HepG2 (cell line): ENCODE data around the gene HOXA11. TPM values are rescaled to one million over a fixed set of nuclear protein-coding genes. Genes with fewer than 3 reads are reported as not detected.
A peak's percentile ranks its signal among the peaks of the same experiment; 100 is the strongest.

Source experiments
- ARID2 ChIP-seq: sonication (generic); formaldehyde crosslinking; IDR thresholded peaks from 2 replicates; pipeline ENCODE4 v1.8.1; 2022; ENCODE audit warnings: mild to moderate bottlenecking, missing genetic modification reagents, borderline replicate concordance
- ASH2L ChIP-seq: fragments of 300-600, 200-600 bp; sonication (generic); IDR thresholded peaks from 2 replicates; pipeline ENCODE4 v1.7.0; 2017; ENCODE audit warnings: low read depth, mild to moderate bottlenecking, moderate library complexity, mixed read lengths, low read length; ENCODE audit not compliant: insufficient read length
- ATF7-NPFF ChIP-seq: sonication (generic); formaldehyde crosslinking; IDR thresholded peaks from 2 replicates; pipeline ENCODE4 v1.8.1; 2023; ENCODE audit warnings: mild to moderate bottlenecking, low read depth, missing genetic modification reagents, moderate library complexity
- BRCA1 ChIP-seq: sonication (generic); formaldehyde crosslinking; IDR thresholded peaks from 2 replicates; pipeline ENCODE4 v1.4.0; 2020; ENCODE audit warnings: missing genetic modification reagents
- CAMTA2 ChIP-seq: sonication (generic); formaldehyde crosslinking; IDR thresholded peaks from 2 replicates; pipeline ENCODE4 v1.4.0; 2020; ENCODE audit warnings: mild to moderate bottlenecking, missing genetic modification reagents, borderline replicate concordance
- DPF2 ChIP-seq: sonication (generic); formaldehyde crosslinking; IDR thresholded peaks from 2 replicates; pipeline ENCODE4 v1.4.0; 2020; ENCODE audit warnings: mild to moderate bottlenecking, low read depth, missing genetic modification reagents, borderline replicate concordance
- FOXJ3 ChIP-seq: sonication (generic); formaldehyde crosslinking; IDR thresholded peaks from 2 replicates; pipeline ENCODE4 v1.4.0; 2020; ENCODE audit warnings: missing genetic modification reagents, mild to moderate bottlenecking, borderline replicate concordance
- MAFK ChIP-seq, 2 experiments: IDR thresholded peaks in 1 of 2; conservative IDR thresholded peaks in 1 of 2; 2 replicates each; pipeline ENCODE4 v1.6.1; 2011; ENCODE audit warnings: improper control_type of control experiment in 2 of 2, low read length in 2 of 2
- MIER2 ChIP-seq: IDR thresholded peaks from 2 replicates; pipeline ENCODE4 v1.6.1; 2016; ENCODE audit warnings: missing biosample characterization, missing genetic modification reagents
- NFYC ChIP-seq: IDR thresholded peaks from 2 replicates; pipeline ENCODE4 v1.6.1; 2016; ENCODE audit warnings: missing genetic modification reagents, missing compliant biosample characterization
- NR3C1 ChIP-seq: sonication (generic); formaldehyde crosslinking; IDR thresholded peaks from 2 replicates; pipeline ENCODE4 v1.4.0; 2020; ENCODE audit warnings: missing genetic modification reagents
- SRF ChIP-seq: IDR thresholded peaks from 2 replicates; pipeline ENCODE4 v1.6.1; 2011; ENCODE audit warnings: mild to moderate bottlenecking, low read depth, low read length, moderate library complexity
- ZBTB42 ChIP-seq: sonication (generic); formaldehyde crosslinking; IDR thresholded peaks from 2 replicates; pipeline ENCODE4 v1.5.0; 2020; ENCODE audit warnings: mild to moderate bottlenecking, missing genetic modification reagents
- ZNF124 ChIP-seq: sonication (generic); formaldehyde crosslinking; IDR thresholded peaks from 2 replicates; pipeline ENCODE4 v1.4.0; 2020; ENCODE audit warnings: missing genetic modification reagents
- ZNF160 ChIP-seq: sonication (generic); formaldehyde crosslinking; IDR thresholded peaks from 2 replicates; pipeline ENCODE4 v1.8.0; 2022; ENCODE audit warnings: mild to moderate bottlenecking, inconsistent platforms, missing genetic modification reagents
- ZNF180 ChIP-seq: sonication (generic); formaldehyde crosslinking; IDR thresholded peaks from 2 replicates; pipeline ENCODE4 v1.4.0; 2020; ENCODE audit warnings: low read depth, missing genetic modification reagents, borderline replicate concordance
- ZNF660 ChIP-seq: sonication (generic); formaldehyde crosslinking; IDR thresholded peaks from 2 replicates; pipeline ENCODE4 v1.5.1; 2020; ENCODE audit warnings: mild to moderate bottlenecking, low read depth, missing genetic modification reagents, borderline replicate concordance
- polyA plus RNA-seq, 8 experiments: library from polyadenylated mRNA; depleted of rRNA in 3 of 8; stranded (reverse) in 7 of 8; unstranded in 1 of 8; fragments of >200 nt; fragmentation: Illumina TruSeq in 4 of 8; extraction: Trizol in 4 of 8; gene quantifications; 2 replicates each; pipeline versions ENCODE4 v1.2.1 to v1.2.3, GENCODE V29; 2011 to 2016; ENCODE audit warnings: low read depth in 4 of 8, missing spikeins in 1 of 8, mixed read lengths in 1 of 8; ENCODE audit not compliant: insufficient read depth in 1 of 8
- total RNA-seq, 5 experiments: library from RNA; depleted of rRNA; stranded (reverse); fragments of >200 nt; fragmentation: Illumina TruSeq; extraction: Trizol; gene quantifications; 2 replicates each; pipeline ENCODE4 v1.2.3, GENCODE V29; 2016; ENCODE audit warnings: low read depth in 1 of 5
- TF ChIP-seq, protein P1 (sequence below): sonication (generic); formaldehyde crosslinking; IDR thresholded peaks from 2 replicates; pipeline ENCODE4 v1.4.0; 2020; ENCODE audit warnings: mild to moderate bottlenecking, missing genetic modification reagents
- TF ChIP-seq, protein P2 (sequence below): sonication (generic); formaldehyde crosslinking; IDR thresholded peaks from 2 replicates; pipeline ENCODE4 v1.4.0; 2020; ENCODE audit warnings: missing genetic modification reagents
- TF ChIP-seq, protein P3 (sequence below): sonication (generic); formaldehyde crosslinking; IDR thresholded peaks from 2 replicates; pipeline ENCODE4 v1.4.0; 2020; ENCODE audit warnings: missing genetic modification reagents
- TF ChIP-seq, protein P4 (sequence below): sonication (generic); formaldehyde crosslinking; IDR thresholded peaks from 2 replicates; pipeline ENCODE4 v1.4.0; 2020; ENCODE audit warnings: missing genetic modification reagents
- TF ChIP-seq, protein P5 (sequence below): sonication (generic); formaldehyde crosslinking; IDR thresholded peaks from 2 replicates; pipeline ENCODE4 v1.5.0; 2020; ENCODE audit warnings: missing genetic modification reagents

The HOXA11 gene
- total and polyA plus RNA-seq, 2 of the 13 experiments (the other 11 are each of a cell fraction or from before 2014, with no cell fraction given) = not detected

DNA sequence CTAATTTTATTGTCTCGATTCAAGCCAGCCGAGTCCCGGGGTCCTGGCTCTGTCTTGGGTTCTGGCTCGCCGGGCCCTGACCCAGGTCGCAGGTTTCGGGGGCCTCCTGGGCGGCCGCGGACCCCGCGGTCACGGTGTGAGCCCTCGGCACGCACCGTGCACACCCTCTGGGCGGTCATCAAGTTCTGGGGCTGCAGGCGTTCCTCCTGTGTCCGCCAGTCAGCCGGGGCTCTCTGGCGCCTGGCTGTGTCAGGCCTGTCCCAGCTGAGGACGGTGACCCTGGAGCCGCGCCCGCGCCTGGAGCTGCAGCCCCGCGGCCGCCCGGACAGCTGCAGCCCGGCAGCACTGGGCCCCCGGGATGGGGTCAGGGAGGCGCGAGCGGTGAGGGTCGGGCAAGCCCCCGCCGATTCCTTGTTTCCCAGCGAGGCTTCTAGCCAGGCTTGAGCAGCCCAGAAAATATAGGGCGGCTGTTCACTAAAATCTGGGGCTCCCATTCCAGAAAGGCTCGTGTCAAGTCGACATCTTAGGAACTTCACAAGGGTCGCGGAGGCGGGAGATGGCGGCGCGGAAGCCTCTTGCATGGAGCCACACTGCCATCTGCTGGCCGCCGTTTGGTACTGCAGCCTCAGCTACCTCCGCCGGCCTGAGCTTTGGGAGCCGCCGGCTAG lies 24.4 kb downstream of the HOXA11 start (continued):
- peak; percentile 52 for TF ChIP-seq ASH2L
- no peak for TF ChIP-seq MIER2 (CRISPR knock-in tag)
- no peak for TF ChIP-seq FOXJ3
- TF ChIP-seq, protein P1, sequence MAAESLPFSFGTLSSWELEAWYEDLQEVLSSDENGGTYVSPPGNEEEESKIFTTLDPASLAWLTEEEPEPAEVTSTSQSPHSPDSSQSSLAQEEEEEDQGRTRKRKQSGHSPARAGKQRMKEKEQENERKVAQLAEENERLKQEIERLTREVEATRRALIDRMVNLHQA (CRISPR knock-in tag) = no peak
- TF ChIP-seq ARID2 (CRISPR knock-in tag) = no peak
- TF ChIP-seq, protein P2, sequence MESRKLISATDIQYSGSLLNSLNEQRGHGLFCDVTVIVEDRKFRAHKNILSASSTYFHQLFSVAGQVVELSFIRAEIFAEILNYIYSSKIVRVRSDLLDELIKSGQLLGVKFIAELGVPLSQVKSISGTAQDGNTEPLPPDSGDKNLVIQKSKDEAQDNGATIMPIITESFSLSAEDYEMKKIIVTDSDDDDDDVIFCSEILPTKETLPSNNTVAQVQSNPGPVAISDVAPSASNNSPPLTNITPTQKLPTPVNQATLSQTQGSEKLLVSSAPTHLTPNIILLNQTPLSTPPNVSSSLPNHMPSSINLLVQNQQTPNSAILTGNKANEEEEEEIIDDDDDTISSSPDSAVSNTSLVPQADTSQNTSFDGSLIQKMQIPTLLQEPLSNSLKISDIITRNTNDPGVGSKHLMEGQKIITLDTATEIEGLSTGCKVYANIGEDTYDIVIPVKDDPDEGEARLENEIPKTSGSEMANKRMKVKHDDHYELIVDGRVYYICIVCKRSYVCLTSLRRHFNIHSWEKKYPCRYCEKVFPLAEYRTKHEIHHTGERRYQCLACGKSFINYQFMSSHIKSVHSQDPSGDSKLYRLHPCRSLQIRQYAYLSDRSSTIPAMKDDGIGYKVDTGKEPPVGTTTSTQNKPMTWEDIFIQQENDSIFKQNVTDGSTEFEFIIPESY = no peak; the same call in 1 of the 2 replicates
- no peak for TF ChIP-seq MAFK (conservative IDR thresholded peaks at IDR 0.05 in 1 of 2, IDR thresholded peaks at IDR 0.05 in 1 of 2; ENCODE audit: low read length in 2 of 2)
- TF ChIP-seq, protein P3, sequence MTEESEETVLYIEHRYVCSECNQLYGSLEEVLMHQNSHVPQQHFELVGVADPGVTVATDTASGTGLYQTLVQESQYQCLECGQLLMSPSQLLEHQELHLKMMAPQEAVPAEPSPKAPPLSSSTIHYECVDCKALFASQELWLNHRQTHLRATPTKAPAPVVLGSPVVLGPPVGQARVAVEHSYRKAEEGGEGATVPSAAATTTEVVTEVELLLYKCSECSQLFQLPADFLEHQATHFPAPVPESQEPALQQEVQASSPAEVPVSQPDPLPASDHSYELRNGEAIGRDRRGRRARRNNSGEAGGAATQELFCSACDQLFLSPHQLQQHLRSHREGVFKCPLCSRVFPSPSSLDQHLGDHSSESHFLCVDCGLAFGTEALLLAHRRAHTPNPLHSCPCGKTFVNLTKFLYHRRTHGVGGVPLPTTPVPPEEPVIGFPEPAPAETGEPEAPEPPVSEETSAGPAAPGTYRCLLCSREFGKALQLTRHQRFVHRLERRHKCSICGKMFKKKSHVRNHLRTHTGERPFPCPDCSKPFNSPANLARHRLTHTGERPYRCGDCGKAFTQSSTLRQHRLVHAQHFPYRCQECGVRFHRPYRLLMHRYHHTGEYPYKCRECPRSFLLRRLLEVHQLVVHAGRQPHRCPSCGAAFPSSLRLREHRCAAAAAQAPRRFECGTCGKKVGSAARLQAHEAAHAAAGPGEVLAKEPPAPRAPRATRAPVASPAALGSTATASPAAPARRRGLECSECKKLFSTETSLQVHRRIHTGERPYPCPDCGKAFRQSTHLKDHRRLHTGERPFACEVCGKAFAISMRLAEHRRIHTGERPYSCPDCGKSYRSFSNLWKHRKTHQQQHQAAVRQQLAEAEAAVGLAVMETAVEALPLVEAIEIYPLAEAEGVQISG (CRISPR knock-in tag) = no peak; the same call in 1 of the 2 replicates
- TF ChIP-seq DPF2 = no peak
- TF ChIP-seq, protein P4, sequence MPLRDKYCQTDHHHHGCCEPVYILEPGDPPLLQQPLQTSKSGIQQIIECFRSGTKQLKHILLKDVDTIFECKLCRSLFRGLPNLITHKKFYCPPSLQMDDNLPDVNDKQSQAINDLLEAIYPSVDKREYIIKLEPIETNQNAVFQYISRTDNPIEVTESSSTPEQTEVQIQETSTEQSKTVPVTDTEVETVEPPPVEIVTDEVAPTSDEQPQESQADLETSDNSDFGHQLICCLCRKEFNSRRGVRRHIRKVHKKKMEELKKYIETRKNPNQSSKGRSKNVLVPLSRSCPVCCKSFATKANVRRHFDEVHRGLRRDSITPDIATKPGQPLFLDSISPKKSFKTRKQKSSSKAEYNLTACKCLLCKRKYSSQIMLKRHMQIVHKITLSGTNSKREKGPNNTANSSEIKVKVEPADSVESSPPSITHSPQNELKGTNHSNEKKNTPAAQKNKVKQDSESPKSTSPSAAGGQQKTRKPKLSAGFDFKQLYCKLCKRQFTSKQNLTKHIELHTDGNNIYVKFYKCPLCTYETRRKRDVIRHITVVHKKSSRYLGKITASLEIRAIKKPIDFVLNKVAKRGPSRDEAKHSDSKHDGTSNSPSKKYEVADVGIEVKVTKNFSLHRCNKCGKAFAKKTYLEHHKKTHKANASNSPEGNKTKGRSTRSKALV (CRISPR knock-in tag) = peak; percentile 37; the same call in 1 of the 2 replicates
- no peak for TF ChIP-seq ZNF660 (CRISPR knock-in tag)
- TF ChIP-seq NFYC (CRISPR knock-in tag) = no peak
- TF ChIP-seq ZNF180 (CRISPR knock-in tag) = no peak
- no peak for TF ChIP-seq ZNF160 (CRISPR knock-in tag)
- no peak for TF ChIP-seq BRCA1
- no peak for TF ChIP-seq ZNF124 (CRISPR knock-in tag)
- TF ChIP-seq CAMTA2 = peak; percentile 55; the same call in 1 of the 2 replicates
- no peak for TF ChIP-seq SRF
- no peak for TF ChIP-seq NR3C1
- TF ChIP-seq, protein P5, sequence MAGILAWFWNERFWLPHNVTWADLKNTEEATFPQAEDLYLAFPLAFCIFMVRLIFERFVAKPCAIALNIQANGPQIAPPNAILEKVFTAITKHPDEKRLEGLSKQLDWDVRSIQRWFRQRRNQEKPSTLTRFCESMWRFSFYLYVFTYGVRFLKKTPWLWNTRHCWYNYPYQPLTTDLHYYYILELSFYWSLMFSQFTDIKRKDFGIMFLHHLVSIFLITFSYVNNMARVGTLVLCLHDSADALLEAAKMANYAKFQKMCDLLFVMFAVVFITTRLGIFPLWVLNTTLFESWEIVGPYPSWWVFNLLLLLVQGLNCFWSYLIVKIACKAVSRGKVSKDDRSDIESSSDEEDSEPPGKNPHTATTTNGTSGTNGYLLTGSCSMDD (CRISPR knock-in tag) = no peak
- TF ChIP-seq ATF7-NPFF = peak; percentile 58; the same call in 1 of the 2 replicates
- no peak for TF ChIP-seq ZBTB42 (CRISPR knock-in tag)
